HTR-8/SVneo (cell line): ENCODE data around the gene NYAP2.

Source experiments
- DNase-seq: peaks from one replicate; pipeline ENCODE4 v3.0.0; 2011; ENCODE audit warnings: low spot score, mixed read lengths; ENCODE audit not compliant: insufficient read length
- FAIRE-seq: peaks from 2 replicates; lab custom pipeline; 2011; peaks lifted over from hg19 to GRCh38; lab: Jason Lieb, UNC

Gene NYAP2

GRCh38 chr2:225422145-225422544 lies 22.6 kb downstream of the NYAP2 start:
- DNase-seq (no peak), FAIRE-seq (no peak)

GRCh38 chr2:225425284-225425683 lies 25.8 kb downstream of the NYAP2 start:
- FAIRE-seq (no peak), DNase-seq (no peak)

DNA sequence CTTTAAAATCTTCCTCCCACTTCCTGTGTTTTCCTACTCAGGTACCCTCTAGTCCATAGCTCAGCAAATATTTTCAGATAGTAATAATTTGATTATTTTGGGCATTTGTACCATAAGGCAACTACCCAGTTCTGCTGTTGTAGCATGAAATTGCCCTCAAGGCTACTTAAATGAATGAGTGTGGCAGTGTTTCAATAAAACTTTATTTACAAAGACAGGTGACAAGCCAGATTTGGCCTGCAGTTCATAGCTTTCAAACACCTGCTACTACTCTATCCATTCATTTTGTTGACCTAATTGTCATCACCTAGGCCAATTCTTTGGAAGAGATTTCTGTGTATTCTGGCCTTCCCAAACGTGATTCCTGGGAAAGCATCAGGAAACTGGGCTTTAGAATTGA lies 28.9 kb downstream of the NYAP2 start:
- DNase-seq (no peak), FAIRE-seq (no peak)

DNA sequence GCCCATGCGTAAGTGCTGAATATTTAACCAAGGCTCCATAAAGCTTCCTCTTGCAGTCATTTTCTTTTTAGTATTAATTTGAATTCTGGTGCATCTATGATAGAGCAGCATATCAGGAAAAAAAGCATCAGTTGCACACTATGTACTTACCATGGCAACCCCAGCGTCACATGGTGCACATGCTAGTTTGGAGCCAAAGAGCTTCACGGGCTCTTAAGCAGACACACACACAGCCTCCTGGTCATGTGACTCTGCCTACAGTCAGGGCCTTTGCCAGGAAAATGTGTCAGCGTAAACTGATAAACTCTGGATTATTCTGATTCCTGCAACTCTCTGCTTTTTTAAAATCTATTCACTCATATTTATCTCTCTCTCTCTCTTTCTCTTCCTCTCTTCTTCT lies 30.2 kb downstream of the NYAP2 start:
- DNase-seq (no peak), FAIRE-seq (no peak)

- DNase-seq (no peak), FAIRE-seq (no peak)
Measured at GRCh38 chr2:225431105-225431863, 31.8 kb downstream of the NYAP2 start.

- FAIRE-seq (no peak), DNase-seq (no peak)
Measured at GRCh38 chr2:225434014-225434413, 34.5 kb downstream of the NYAP2 start.

- FAIRE-seq (no peak), DNase-seq (no peak)
Measured at GRCh38 chr2:225437319-225437718, 37.8 kb downstream of the NYAP2 start.

DNA sequence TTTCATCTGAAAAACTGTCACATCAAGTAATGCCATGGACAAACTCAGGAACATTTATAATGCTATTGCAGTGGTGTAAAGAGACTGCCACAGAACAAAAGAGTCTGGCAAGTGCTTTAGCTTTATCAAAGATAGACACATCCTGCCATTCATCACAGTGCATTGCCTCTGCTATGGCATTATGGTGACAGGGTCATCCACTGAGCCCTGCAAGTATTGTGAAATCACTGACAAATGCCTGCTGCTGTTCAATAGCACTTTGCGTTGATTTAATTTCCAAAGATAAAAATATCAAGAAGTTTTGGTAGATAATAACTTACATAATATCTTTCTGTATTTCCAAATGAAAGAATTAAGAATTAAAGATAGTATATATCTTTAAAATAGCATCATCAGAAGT lies 38.7 kb downstream of the NYAP2 start:
- no peak for FAIRE-seq
- DNase-seq, result no peak

- no peak for DNase-seq
- FAIRE-seq, result no peak
Measured at GRCh38 chr2:225452677-225453076, 53.2 kb downstream of the NYAP2 start.

- DNase-seq, result no peak
- no peak for FAIRE-seq
Measured at GRCh38 chr2:225454412-225454811, 54.9 kb downstream of the NYAP2 start.

DNA sequence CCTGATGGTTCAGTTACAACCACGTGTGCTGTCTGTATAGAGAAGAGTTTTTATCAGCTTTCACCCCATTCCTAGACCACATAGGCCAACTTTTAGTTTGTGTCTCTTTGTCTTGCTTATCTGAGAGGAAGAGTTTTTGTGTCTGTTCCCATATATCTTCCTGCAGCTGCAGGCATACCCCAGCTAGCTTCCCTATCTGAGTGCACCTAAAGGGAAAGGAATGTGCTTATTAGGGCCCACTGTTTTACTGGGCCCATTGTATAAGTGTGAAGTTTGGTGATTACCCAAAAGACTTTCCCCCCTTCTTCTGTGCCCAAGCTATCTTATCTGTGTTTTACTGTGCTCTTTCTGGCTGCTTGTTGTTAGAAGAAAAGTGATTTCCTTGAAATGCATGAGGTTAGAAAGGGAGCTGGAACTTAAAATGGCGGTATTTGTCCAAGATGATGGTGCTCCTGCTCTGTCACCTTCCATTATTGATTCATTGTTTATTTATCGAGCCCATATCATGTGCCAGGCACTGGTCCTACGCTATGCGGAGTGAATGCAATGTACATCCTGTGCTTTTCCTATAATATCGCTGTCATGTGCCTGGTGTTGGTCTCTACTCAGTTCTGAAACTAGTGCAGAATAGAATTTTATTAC lies 57.2 kb downstream of the NYAP2 start:
- DNase-seq (no peak), FAIRE-seq (no peak)

DNA sequence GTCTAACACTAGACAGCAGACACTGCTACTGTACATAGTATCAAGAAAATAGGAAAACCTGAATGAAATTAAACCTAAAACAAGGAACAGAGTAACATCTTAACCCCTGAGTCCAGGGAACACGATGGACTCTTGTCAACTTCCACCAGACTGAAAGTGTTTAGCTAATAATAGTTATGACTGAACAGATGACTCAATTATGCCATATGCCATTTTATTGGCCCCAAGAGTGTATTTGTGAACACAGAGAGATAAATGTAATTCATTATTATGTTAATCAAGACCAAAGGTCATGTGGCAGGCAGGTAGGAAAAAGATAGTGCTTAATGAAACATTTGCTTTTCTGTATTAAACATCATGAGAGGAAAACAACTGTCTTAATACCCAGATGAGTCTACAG lies 58.0 kb downstream of the NYAP2 start:
- no peak for FAIRE-seq
- DNase-seq, result no peak

DNA sequence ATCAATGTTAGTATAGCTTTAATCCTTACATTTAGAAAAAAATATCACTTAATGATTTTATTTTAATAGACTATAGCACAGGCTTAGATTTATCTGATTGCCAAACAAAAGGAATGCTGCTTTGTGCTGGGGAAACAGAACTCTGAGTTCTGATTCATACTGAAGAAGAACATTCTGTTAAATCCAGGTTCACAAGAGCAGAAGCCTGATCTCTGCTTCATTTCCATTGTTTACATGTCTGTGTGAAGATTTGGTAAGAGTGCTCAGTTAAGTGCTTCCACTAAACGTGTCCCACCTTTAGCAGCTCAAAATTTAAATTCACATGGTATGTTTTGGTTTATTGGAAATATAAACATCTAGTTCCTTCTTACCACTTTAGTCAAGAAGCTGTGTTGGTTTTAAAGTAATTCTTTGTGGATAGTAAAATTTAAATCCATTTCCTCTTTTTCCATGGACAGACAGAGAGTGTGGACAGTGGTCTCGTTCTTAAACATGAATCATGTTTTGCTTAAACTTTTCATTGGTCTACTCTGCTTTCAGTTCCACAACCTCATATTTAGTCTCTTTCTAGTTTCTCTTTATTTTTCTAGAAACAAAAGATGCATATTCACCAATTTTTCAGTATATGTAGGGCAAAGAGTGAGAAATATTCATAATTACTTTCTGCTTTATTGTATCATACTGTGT lies 59.1 kb downstream of the NYAP2 start:
- no peak for DNase-seq
- no peak for FAIRE-seq

DNA sequence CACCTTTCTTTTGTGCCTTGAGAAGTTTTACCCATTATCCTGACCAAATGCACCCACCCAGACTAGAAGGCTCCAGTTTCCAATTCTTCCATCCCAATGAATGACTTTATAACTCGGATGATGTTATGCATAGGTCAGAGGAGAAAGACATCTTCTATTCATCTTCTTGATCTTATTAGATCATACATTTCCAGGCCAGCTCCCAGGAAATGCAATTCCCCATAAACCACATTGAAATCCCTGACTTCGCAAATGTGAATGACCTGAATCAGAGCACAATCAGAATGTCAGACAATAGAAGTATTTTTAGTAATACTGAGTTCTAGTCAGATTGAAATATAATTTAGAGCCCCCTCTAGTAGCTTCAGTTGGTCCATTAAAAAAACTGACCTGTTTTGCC lies 62.9 kb downstream of the NYAP2 start:
- DNase-seq (no peak), FAIRE-seq (no peak)

- FAIRE-seq, result no peak
- no peak for DNase-seq
Measured at GRCh38 chr2:225462945-225463344, 63.4 kb downstream of the NYAP2 start.

DNA sequence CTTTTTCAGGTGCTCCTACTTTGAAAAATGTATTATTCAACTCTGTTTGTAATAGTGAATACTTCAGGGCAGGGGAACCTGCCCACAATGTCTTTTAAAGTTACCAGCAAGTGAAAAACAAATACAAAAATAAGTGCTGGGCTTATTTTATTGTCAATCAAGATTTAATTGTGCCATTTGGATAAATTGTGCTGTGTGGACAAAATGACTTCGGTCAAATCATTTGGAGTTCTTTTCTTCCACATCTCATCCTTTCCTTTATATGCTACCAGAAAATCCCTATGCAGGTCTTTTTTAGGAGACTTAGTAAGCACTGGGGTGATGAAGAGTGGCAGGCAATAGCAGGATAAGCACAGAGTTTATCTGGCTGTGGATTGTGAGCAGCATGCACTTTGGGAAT lies 63.9 kb downstream of the NYAP2 start:
- FAIRE-seq, result no peak
- DNase-seq, result no peak

- DNase-seq, result no peak
- FAIRE-seq, result no peak
Measured at GRCh38 chr2:225464346-225465025, 65.0 kb downstream of the NYAP2 start.

- FAIRE-seq (no peak), DNase-seq (no peak)
Measured at GRCh38 chr2:225465827-225466226, 66.3 kb downstream of the NYAP2 start.

DNA sequence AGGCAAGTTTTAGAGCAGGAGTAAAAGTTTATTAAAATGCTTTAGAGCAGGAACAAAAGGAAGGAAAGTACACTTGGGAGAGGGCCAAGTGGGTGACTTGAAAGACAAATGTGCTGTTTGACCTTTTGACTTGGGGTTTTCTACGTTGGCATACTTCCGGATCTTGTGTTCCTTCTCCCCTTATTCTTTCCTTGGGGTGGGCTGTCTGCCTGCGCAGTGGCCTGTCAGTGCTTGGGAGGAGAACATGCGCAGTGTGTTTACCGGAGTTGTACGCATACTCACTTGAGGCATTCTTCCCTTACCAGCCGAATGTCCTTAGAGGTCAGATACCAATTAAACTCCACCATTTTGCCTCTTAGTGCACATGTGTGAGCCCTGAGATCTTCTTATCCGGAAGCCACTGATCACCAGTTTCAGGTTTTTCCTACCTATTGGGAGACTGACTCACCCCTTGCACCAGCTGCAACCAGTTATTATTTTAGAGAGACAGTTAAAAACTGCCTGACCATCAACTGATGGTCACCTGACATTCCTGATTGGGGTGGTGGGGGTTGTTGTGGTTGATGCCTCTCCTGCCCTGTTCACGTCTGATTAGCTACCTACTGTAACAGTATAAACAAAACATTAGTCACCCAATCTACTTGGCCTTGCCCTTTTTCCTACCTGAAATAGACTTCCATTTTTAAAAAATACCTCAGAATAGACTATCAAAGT lies 67.5 kb downstream of the NYAP2 start:
- FAIRE-seq (no peak), DNase-seq (no peak)

DNA sequence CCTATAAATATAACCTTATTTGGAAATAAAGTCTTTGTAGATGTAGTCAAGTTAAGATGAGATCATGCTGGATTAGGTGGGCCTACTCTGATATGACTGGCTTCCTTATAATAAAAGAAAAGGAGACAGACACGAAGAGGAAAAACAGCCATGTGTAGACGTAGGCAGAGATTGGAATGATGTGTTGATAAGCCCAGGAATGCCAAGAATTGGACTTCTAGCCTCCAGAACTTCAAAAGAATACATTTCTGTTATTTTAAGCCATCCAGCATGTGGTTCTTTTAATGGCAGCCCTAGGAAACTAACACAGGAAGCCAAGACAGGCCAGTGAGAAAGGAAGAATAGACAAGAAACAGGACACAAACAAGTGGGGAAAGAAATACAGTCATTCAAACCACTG lies 68.6 kb downstream of the NYAP2 start:
- DNase-seq, result no peak

More for the DNA sequence above, 68.6 kb downstream of the NYAP2 start:
- no peak for FAIRE-seq
